Mucosa of stomach (tissue), 1 donor: ENCODE measurements around the gene RPH3AL.

Experiments used
- H3K27me3 ChIP-seq: one replicate; pipeline ENCODE4 v1.7.0; 2013; ENCODE audit warnings: mild to moderate bottlenecking, low read length; ENCODE audit not compliant: control insufficient read depth, insufficient read depth
- H3K36me3 ChIP-seq: one replicate; pipeline ENCODE4 v1.7.0; 2013; ENCODE audit warnings: low read length; ENCODE audit not compliant: control insufficient read depth, insufficient read depth
- H3K4me1 ChIP-seq: one replicate; pipeline ENCODE4 v1.7.0; 2013; ENCODE audit warnings: mild to moderate bottlenecking, low read length; ENCODE audit not compliant: control insufficient read depth, insufficient read depth
- H3K4me3 ChIP-seq: one replicate; pipeline ENCODE4 v1.7.0; 2013; ENCODE audit warnings: low read length
- H3K9ac ChIP-seq: one replicate; pipeline ENCODE4 v1.7.0; 2013; ENCODE audit warnings: mild to moderate bottlenecking, low read length, moderate library complexity
- H3K9me3 ChIP-seq: one replicate; pipeline ENCODE4 v1.7.0; 2013; ENCODE audit warnings: mild to moderate bottlenecking, low read length, moderate library complexity; ENCODE audit not compliant: control insufficient read depth
- donor health status: Pancreatic carcinoma.

Gene RPH3AL

DNA sequence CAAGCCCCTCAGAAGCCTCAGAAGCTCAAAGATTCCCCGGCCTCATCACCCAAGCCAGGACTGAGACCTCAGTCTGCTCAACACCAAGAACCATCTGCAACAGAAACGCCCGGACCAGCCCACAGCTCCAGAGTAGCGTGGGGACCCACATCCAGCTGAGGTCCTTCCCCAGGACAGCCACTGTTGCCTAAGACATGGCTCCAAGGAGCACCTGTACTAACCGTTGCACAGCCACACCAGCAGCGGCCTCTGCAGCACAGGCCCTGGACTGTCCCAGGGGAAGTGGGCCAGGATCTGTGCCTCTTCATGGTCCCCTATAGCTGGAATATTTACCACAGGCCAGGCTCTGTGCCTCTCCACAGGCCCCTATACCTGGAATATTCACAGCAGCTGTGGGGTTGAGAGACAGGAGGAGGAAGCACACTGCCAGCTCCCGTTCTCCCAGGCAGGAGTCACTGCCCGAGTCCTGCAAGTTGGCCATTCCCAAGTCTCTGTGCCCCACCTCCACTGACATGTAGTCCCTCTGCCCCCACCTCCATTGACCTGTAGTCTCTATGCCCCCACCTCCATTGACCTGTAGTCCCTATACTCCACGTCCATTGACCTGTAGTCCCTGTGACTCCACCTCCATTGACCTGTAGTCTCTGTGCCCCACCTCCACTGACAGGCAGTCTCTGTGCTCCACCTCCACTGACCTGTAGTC lies 38.5 kb downstream of the RPH3AL start:
- H3K4me1 ChIP-seq, result no peaks in the 10 kb centered on the region
- no peak overlapping the region for H3K4me3 ChIP-seq
- H3K36me3 ChIP-seq, result peaks cover 3% of the 10 kb centered on the region
- no peaks in the 10 kb centered on the region for H3K27me3 ChIP-seq
- H3K9me3 ChIP-seq, result no peaks in the 10 kb centered on the region
- no peak overlapping the region for H3K9ac ChIP-seq

DNA sequence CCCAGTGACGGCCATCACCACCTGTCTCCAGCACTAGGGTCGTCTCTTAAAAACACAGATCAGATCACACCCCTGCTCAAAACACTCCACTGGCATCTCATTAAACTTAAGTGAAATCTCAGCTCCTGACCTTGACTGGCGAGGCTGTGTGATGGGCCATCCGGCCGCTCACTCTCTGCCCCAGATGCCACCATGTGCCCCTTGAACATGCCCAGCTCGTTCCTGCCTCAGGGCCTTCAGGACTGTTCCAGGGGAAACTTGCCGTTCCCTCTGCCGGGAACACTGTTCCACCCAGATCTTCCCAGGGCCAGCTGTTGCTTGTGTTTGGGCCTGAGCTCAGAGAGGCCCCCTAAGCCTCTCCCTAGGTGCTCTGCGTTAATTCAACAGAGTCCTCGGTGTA lies 39.4 kb downstream of the RPH3AL start:
- H3K4me1 ChIP-seq, result peaks cover 4% of the 10 kb centered on the region
- H3K36me3 ChIP-seq, result peaks cover 3% of the 10 kb centered on the region
- no peaks in the 10 kb centered on the region for H3K9me3 ChIP-seq
- H3K27me3 ChIP-seq, result no peaks in the 10 kb centered on the region
- no peak overlapping the region for H3K9ac ChIP-seq
- H3K4me3 ChIP-seq, result no peak overlapping the region

DNA sequence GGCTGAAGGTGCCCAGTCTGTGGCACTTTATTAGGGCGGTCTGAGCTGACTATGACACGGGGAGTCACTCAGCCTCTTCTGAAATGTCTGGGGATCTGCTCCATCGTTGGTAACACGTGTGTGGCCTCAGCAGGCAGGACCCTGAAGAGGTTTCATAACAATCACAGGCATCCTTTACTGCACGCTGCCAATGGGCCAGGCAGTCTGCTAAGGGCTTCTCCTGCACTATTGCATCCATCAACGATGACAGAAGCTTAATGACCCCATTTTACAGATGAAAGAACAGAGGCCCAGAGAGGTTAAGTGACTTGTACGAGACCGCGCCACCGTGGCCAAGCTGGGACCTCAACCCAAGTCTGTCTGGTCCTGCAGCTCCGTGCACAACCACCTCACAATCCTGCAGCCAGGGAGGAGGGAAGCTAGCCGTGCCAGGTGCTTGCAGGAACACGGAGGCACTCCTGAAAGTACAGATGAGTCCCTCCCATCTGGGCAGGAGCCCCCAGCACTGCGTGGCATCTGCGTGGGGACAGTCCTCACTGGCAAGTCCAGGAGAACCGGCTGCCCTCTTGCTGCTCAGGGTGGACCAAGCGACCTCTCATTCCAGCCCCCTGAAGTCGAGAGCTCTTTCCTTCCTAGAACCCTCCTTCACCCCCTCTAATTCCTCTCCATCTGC lies 40.0 kb downstream of the RPH3AL start:
- Histone ChIP-seq H3K4me1 (peaks cover 10% of the 10 kb centered on the region), H3K27me3 (no peaks in the 10 kb centered on the region), H3K4me3 (no peak overlapping the region), H3K9me3 (no peaks in the 10 kb centered on the region), H3K36me3 (peaks cover 3% of the 10 kb centered on the region), H3K9ac (no peak overlapping the region)

DNA sequence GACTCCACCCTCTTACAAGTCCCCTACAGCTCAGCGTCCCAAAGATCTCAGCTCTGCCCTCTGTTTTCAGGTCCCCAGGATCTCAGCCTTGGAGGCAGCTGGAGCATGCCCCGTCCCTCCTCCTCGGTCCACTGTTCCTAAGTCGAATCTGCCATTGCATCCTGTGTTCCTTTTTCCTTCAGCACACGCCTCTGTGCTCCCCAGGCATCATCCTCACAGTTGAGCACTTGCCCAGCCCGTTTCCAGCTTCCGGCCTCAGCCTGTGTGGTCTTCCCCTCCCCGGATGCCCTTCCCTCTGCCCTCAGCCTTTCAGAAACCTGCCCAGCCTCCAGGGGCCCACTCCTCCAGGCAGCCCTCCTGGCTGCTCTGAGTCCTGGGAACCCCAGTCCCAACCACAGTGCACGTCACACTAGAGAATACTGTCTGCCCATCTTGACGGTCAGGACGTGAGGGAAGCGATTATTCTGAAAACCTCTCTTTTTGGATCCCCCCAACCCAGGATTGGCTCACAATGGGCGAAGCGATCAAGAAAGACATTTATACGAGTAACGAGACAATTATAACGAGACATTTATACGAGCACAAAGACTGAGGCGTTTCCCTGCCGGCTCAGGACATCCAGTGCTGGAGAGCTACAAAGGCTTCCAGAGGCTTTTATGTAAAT lies 41.4 kb downstream of the RPH3AL start:
- Histone ChIP-seq H3K36me3 (peaks cover 3% of the 10 kb centered on the region), H3K9ac (no peak overlapping the region), H3K9me3 (no peaks in the 10 kb centered on the region)

DNA sequence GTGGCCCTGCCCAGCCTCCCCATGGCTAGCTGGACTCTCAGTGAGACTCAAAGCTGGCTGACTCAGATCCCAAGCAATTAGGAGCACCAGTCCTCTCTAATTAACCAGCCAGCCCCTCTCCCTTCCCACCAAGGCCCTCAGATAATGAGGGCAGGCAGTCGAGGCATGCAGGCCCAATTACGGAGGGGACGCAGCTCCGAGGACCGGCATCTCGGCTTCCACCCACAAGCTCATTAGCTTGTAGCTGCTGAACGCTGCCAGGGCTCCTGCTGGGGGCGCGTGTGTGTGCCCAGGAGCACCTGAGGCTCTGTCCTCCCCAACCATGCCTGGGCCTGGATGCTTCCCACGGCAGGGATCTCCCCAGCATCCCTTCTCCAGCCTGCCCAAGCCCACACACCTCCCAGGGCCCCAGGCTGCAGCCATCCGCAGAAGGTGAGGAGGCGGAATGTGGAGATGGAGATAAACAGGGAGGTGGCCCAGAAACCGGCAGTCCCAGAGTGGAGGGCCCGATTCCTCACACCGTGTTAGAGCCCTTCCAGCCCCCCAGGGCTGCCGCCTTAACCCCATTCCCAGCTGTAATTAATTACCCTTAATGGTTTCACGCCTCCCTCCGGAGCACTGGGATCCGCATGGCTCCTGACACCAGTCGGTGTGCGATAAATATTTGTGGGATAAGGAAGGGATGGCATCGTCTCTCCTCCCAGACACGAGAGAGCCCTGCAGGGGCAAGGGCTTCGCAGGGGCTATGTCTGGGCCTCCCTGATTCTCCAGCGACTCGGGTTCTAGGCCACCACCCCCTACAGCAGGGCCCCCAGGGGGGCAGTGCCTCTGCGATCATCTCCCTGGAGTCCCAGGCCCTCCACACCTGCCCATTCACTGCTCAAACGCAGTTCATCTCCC lies 42.2 kb downstream of the RPH3AL start:
- Histone ChIP-seq H3K27me3 (no peaks in the 10 kb centered on the region), H3K4me3 (no peak overlapping the region), H3K36me3 (peaks cover 3% of the 10 kb centered on the region), H3K9ac (no peak overlapping the region), H3K9me3 (no peaks in the 10 kb centered on the region), H3K4me1 (peaks cover 13% of the 10 kb centered on the region)

More for the DNA sequence above, 41.4 kb downstream of the RPH3AL start:
- Histone ChIP-seq H3K4me1 (peaks cover 13% of the 10 kb centered on the region), H3K27me3 (no peaks in the 10 kb centered on the region), H3K4me3 (no peak overlapping the region)

DNA sequence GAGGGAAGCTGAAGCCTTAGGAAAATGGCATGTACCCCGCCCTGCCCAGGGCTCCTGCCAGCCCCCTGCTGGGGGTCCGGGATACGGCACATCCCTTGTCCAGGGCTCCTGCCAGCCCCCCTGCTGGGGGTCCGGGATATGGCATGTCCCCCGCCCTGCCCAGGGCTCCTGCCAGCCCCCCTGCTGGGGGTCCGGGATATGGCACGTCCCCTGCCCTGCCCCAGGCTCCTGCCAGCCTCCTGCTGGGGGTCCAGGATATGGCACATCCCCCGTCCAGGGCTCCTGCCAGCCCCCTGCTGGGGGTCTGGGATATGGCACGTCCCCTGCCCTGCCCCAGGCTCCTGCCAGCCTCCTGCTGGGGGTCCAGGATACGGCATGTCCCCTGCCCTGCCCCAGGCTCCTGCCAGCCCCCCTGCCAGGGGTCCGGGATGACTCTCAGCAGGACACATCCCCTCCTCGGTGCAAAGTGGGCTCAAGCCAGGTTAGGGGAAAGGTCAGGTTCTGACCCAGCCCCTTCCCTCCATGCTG lies 43.2 kb downstream of the RPH3AL start:
- Histone ChIP-seq H3K9me3 (no peaks in the 10 kb centered on the region), H3K4me1 (peaks cover 13% of the 10 kb centered on the region), H3K4me3 (no peak overlapping the region), H3K36me3 (peaks cover 3% of the 10 kb centered on the region), H3K27me3 (no peaks in the 10 kb centered on the region), H3K9ac (no peak overlapping the region)

DNA sequence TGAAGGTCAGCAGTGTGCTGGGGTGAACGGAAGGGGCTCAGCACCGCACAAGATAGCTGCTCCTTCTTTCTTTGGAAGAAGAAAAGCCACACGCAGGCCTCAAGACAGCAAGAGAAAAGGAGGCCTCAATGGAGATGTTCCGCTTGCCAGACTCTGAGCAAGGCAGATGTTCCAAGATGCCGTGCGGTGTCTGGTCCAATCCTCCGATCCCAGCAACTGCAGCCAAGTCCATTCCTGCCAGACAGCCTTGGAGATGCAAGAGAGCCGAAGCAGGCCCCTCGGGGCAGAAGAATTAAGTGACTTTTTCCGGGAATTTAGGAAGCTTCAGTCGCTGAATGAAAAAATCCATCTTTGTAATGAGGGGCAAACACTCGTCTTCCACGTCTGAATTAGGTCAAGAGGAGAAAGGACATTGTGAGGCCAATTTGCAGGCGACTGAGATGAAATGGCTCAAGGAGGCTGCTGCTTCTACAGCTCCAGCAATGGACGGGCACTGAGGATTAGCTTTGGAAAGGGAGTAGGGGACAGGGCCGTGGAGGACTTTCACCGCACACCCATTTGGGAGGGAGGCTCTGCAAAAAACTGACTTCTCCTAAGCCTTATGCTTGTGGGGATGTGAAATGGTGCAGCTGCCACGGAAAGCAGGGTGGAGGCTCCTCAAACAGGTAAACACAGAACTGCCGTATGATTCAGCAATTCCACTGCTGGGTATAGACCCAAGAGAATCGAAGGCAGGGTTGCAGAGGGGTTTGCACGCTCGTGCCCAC lies 44.7 kb downstream of the RPH3AL start:
- no peaks in the 10 kb centered on the region for H3K27me3 ChIP-seq
- H3K9ac ChIP-seq, result no peak overlapping the region
- no peaks in the 10 kb centered on the region for H3K9me3 ChIP-seq
- peaks cover 15% of the 10 kb centered on the region for H3K4me1 ChIP-seq
- H3K36me3 ChIP-seq, result peaks cover 3% of the 10 kb centered on the region
- H3K4me3 ChIP-seq, result no peak overlapping the region

DNA sequence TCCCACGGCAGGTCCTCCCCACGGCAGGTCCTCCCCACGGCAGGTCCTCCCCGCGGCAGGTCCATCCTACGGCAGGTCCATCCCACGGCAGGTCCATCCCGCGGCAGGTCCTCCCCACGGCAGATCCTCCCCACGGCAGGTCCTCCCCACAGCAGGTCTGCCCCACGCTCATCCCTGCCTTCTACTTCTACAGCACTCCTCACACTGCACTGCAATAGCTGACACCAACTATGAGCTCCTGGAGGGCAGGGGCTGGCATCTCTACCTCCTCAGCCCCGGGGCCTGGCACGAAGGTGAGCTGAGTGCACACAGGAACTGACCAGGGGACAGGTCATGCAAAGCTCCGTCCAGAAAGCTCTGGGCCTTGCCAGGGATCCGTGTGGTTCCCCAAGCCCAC lies 45.3 kb downstream of the RPH3AL start:
- no peaks in the 10 kb centered on the region for H3K27me3 ChIP-seq
- H3K36me3 ChIP-seq, result peaks cover 3% of the 10 kb centered on the region
- no peak overlapping the region for H3K9ac ChIP-seq
- H3K4me3 ChIP-seq, result no peak overlapping the region
- no peaks in the 10 kb centered on the region for H3K9me3 ChIP-seq
- peaks cover 21% of the 10 kb centered on the region for H3K4me1 ChIP-seq

DNA sequence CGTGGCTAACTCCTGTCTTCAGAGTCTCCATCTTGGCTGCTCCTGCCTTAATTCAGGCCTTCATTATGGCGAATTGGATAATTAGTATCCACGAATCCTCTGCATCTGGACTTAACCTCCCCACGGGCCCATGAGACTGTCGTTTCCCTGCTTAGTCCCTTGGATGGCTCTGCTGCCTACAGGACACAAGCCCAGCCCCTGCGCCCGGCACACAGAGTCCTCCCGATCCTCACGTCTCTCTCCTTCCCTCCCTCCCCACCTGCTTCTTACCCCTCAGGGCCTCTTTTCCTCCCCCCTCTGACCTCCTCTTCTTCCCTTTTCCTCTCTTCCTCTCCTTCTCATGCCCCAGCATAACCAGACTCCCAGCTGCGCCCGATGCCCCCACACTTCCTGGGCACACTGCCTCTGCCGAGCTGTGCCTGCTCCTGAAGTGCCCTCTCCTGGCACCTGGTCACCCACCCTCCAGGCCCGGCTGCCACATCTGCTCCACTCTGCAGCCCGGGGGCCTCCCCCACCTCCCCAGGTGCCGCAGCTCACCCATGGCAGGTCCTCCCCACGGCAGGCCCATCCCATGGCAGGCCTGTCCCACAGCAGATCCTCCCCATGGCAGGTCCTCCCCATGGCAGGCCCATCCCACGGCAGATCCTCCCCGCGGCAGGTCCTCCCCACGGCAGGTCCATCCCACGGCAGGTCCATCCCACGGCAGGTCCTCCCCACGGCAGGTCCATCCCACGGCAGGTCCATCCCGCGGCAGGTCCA lies 45.9 kb downstream of the RPH3AL start:
- Histone ChIP-seq H3K4me3 (no peak overlapping the region), H3K36me3 (peaks cover 3% of the 10 kb centered on the region), H3K27me3 (no peaks in the 10 kb centered on the region), H3K9ac (no peak overlapping the region), H3K4me1 (peaks cover 27% of the 10 kb centered on the region), H3K9me3 (no peaks in the 10 kb centered on the region)

DNA sequence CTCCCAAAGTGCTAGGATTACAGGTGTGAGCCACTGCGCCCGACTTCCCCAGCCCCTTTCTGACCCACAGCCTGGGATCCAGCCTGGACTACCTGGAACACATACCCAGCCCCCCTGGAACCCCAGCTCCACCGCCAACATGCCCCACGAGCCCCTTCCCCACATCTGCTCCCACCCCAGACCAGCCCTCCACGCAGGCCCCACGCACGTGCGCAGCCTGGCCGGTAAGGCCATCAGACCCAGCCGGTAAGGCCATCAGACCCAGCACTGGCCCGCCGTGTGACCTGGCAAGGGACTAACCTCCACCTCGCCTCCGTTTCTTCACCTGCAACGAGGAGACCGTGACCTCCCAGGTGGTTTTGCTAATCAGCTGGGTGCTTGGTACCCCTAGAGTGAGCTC lies 46.5 kb downstream of the RPH3AL start:
- H3K9me3 ChIP-seq, result no peaks in the 10 kb centered on the region
- H3K4me1 ChIP-seq, result peaks cover 27% of the 10 kb centered on the region
- H3K4me3 ChIP-seq, result no peak overlapping the region
- no peaks in the 10 kb centered on the region for H3K27me3 ChIP-seq
- no peak overlapping the region for H3K9ac ChIP-seq
- peaks cover 2% of the 10 kb centered on the region for H3K36me3 ChIP-seq
